ENCODE measurements around the gene EMC9. TPM values are rescaled to one million over a fixed set of nuclear protein-coding genes. Genes with fewer than 3 reads are reported as not detected.

The EMC9 gene
- total and polyA plus RNA-seq, 2 of the 8 experiments (the other 6 are each of a cell fraction or from before 2014, with no cell fraction given), result 38.4 to 47.2 TPM

DNA sequence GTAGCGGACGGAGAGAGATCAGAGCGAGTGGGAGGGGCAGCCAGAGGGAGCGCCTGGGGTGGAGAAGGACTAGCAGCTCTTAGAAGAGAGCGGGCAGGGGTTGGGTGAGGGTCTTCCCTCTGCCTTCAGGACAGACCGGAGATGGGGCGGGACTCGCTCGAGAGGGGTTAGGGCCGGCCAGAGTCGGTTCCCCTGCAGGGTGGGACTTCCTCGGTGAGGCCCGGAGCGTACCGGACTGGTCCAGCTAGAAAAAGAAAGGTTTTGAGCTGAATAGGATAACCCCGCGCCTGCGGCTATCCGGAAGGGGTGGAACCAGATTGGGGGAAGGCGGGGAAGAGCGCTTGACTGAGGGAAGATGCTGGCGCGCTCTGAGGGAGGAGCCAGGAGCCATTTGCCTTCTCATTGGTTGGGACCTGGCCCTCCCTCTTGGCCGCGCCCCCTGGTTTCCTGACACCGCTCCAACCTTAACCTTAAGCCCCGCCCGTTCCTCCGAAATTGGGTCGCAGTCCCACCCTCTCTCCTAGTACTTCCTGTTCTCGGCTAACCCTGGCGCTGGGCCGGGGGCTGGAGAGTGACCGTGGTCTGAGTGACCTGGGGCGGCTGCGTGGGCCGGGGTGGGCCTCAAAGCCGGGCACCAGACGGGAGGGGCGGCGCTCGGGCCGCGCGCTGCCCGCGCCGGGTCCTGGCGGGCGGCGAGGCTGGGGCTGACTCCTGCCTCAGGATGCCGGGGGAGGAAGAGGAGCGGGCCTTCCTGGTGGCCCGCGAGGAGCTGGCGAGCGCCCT lies 5.8 kb upstream of the EMC9 start, which contains the start of gene RNF31:
RNF31 (plus strand) TSS at position 521 of the 783 bp plus-strand sequence; CDS start at position 722, 201 bp downstream.
- 1% methylated on average over 55 of the region's 57 CpGs; no CpG with 5 or more reads in 1 of the 2 experiments for WGBS, 2 experiments (ENCODE audit: extremely low coverage in 1 of 2, insufficient coverage in 1 of 2, insufficient read length in 1 of 2, insufficient replicate concordance in 2 of 2, low coverage in 1 of 2, low lambda C conversion rate in 2 of 2, missing lambda C conversion rate in 1 of 2)
- H3K9me3 ChIP-seq (ENCODE audit: insufficient read depth in 2 of 2, low read depth in 1 of 2, low read length in 1 of 2), result no peaks in the 10 kb centered on the region
- H2AFZ ChIP-seq (ENCODE audit: low read length), result peak within 1 kb of the TSS; percentile 83; the same call in 1 of the 2 replicates
- H2BK5ac ChIP-seq (ENCODE audit: low read depth, low read length), result peak within 1 kb of the TSS; percentile 94
- peaks cover 11% of the 10 kb centered on the region; the same call in 1 of the 2 replicates for H3K79me1 ChIP-seq (ENCODE audit: low read depth, low read length)
- CTCF ChIA-PET (ENCODE audit: partially characterized antibody), result interaction anchor here (0.6 to 3.7 kb wide), 10 partner anchors 10 to 89 kb away, joined by 4 to 24 read pairs (median 6); partner anchors contain the start of genes DCAF11, IRF9, NRL and PSME1
- peaks cover 0 to 28% of the 10 kb centered on the region in 2 experiments; a peak in 3 of 4 replicates for H3K79me2 ChIP-seq (ENCODE audit: control insufficient read depth in 1 of 2, insufficient read depth in 2 of 2, low read length in 2 of 2)
- H3K36me3 ChIP-seq (ENCODE audit: control insufficient read depth in 2 of 4, insufficient read depth in 4 of 4, low read length in 3 of 4), result peaks cover 14 to 35% (median 30%) of the 10 kb centered on the region in 4 experiments
- H3K27ac ChIP-seq (ENCODE audit: low read depth, low read length), result peak within 1 kb of the TSS; percentile 45; the same call in 1 of the 2 replicates
- FAIRE-seq, result peak; percentile 65
- peak within 1 kb of the TSS; percentile 53; the same call in 1 of the 2 replicates for H3K18ac ChIP-seq (ENCODE audit: extremely low read depth, low read length)
- no peak within 1 kb of the TSS; the same call in 1 of the 2 replicates for H4K8ac ChIP-seq (ENCODE audit: extremely low read depth, insufficient read depth, low read length)
- H3K23ac ChIP-seq (ENCODE audit: insufficient read length), result no peak within 1 kb of the TSS
- peak within 1 kb of the TSS; percentile 34 for H4K91ac ChIP-seq (replicated peaks; ENCODE audit: insufficient read length, low read length)
- H2BK20ac ChIP-seq (ENCODE audit: low read length), result no peak within 1 kb of the TSS
- peaks cover 0 to 10% (median 7%) of the 10 kb centered on the region in 4 experiments; a peak in 5 of 7 replicates for H3K4me1 ChIP-seq (replicated peaks in 1 of 4; ENCODE audit: control insufficient read depth in 3 of 4, insufficient read depth in 4 of 4, low read length in 3 of 4)
- H3K14ac ChIP-seq (ENCODE audit: insufficient read length), result no peak within 1 kb of the TSS
- H2BK120ac ChIP-seq (replicated peaks; ENCODE audit: low read depth, low read length), result no peak within 1 kb of the TSS
- H3K4ac ChIP-seq (replicated peaks; ENCODE audit: insufficient read length, low read depth, low read length), result no peak within 1 kb of the TSS
- H3K9ac ChIP-seq (replicated peaks in 1 of 4; ENCODE audit: extremely low read depth in 1 of 4, low read depth in 3 of 4, low read length in 3 of 4), result peak within 1 kb of the TSS; percentile 66 to 73 (median 70)
- H3K23me2 ChIP-seq (ENCODE audit: low read depth, low read length), result peaks cover 10% of the 10 kb centered on the region
- peaks cover 0 to 19% of the 10 kb centered on the region in 2 experiments for H4K20me1 ChIP-seq (replicated peaks in 1 of 2; ENCODE audit: control insufficient read depth in 1 of 2, insufficient read depth in 2 of 2, low read length in 2 of 2)
- peak within 1 kb of the TSS; percentile 92 to 98 (median 96) for H3K4me3 ChIP-seq (ENCODE audit: extremely low read depth in 1 of 4, insufficient read depth in 2 of 4, low read depth in 3 of 4, low read length in 4 of 4)
- H4K5ac ChIP-seq (ENCODE audit: insufficient read length, low read depth, low read length), result peak within 1 kb of the TSS; percentile 2
- H2BK15ac ChIP-seq (ENCODE audit: low read length), result no peak within 1 kb of the TSS
- H2BK12ac ChIP-seq (ENCODE audit: low read depth, low read length), result 0 out of 2 replicates have a peak within 1 kb of the TSS, but pooled peaks have one; percentile 46
- POLR2A ChIA-PET (ENCODE audit: partially characterized antibody), result interaction anchor here (0.6 to 9.6 kb wide), 20 partner anchors 9 to 152 kb away, joined by 3 to 86 read pairs (median 5); partner anchors contain the start of genes CHMP4A, DCAF11, DHRS1 and IPO4
- H3K27me3 ChIP-seq (replicated peaks in 1 of 4; ENCODE audit: control insufficient read depth in 3 of 4, extremely low read depth in 1 of 4, insufficient read depth in 3 of 4, low read length in 3 of 4), result no peaks in the 10 kb centered on the region
- H2AK5ac ChIP-seq (ENCODE audit: low read depth, low read length), result no peak within 1 kb of the TSS
- peak; percentile 93 to 96 for DNase-seq (ENCODE audit: low read depth in 1 of 2, low spot score in 2 of 2)
- H3K4me2 ChIP-seq (ENCODE audit: insufficient read depth in 1 of 2, low read depth in 2 of 2, low read length in 2 of 2), result peak within 1 kb of the TSS; percentile 83 to 96
- peak within 1 kb of the TSS; percentile 52 for H3K56ac ChIP-seq (replicated peaks; ENCODE audit: insufficient read length, low read depth, low read length)
- TF ChIP-seq SP1 (IDR thresholded peaks at IDR 0.05; ENCODE audit: low read depth, low read length) (peak; percentile 54; the same call in 1 of the 2 replicates), BACH1 (IDR thresholded peaks at IDR 0.05; ENCODE audit: low read length) (no peak), PHF8 (conservative IDR thresholded peaks at IDR 0.05; ENCODE audit: low read depth, low read length) (peak; percentile 34; the same call in 1 of the 2 replicates), POU5F1 (IDR thresholded peaks at IDR 0.05; ENCODE audit: low read depth, low read length) (no peak), TAF1 (IDR thresholded peaks at IDR 0.05; ENCODE audit: low read depth, low read length) (0 out of 2 replicates have a peak, but pooled peaks have one; percentile 8), YY1 (IDR thresholded peaks at IDR 0.05; ENCODE audit: low read depth, low read length) (no peak), SRF (IDR thresholded peaks at IDR 0.05; ENCODE audit: low read depth, low read length) (no peak), ZNF274 (IDR thresholded peaks at IDR 0.05; ENCODE audit: borderline replicate concordance, extremely low read depth, low read length) (no peak), RFX5 (IDR thresholded peaks at IDR 0.05; ENCODE audit: borderline replicate concordance, low read depth, low read length) (no peak), SIN3A (conservative IDR thresholded peaks at IDR 0.05 in 1 of 2, IDR thresholded peaks at IDR 0.05 in 1 of 2; ENCODE audit: low read depth in 1 of 2, low read length in 2 of 2) (0 out of 4 replicates have a peak, but pooled peaks of 1 of the 2 experiments have one; percentile 17), POLR2A (IDR thresholded peaks at IDR 0.05; ENCODE audit: control extremely low read depth in 1 of 2, low read depth in 2 of 2, low read length in 2 of 2) (peak in 1 of 2 experiments; percentile 55; a peak in 1 of 3 replicates)

All from H1 (cell line).